Heart right ventricle (tissue), 16 donors: ENCODE data around the gene MAGEA2. TPM values are rescaled to one million over a fixed set of nuclear protein-coding genes. Genes with fewer than 3 reads are reported as not detected.
"Not testable (repeated sequence)": the region's sequence is repeated elsewhere in the genome, so short reads cannot be mapped to it uniquely, and the experiment has no call there.

Experiments used
- ATAC-seq, 8 donors: fragments of 200-7000 bp; cut with Tn5 transposase; one replicate each; pipeline ENCODE4 v1.9.1; 2020; ENCODE audit warnings: mild to moderate bottlenecking in 8 of 8, moderate library complexity in 8 of 8, moderate number of reproducible peaks in 1 of 8
- DNase-seq, 2 donors: peaks; one replicate each; pipeline ENCODE4 v3.0.0-alpha.2; 2020
- H3K27ac ChIP-seq, 10 donors: fragments of 200-600 bp; sonication (generic) in 2 of 10; one replicate each; pipeline versions ENCODE4 v1.5.0 to v1.8.0; 2020 to 2022; ENCODE audit warnings: mild to moderate bottlenecking in 3 of 10
- H3K27me3 ChIP-seq, 7 donors: fragments of 200-600 bp; one replicate each; pipeline ENCODE4 v1.8.0; 2021 to 2022; ENCODE audit warnings: mild to moderate bottlenecking in 2 of 7
- H3K36me3 ChIP-seq, 9 donors: fragments of 200-600 bp; sonication (generic) in 1 of 9; one replicate each; pipeline versions ENCODE4 v1.5.0 to v1.8.0; 2020 to 2022; ENCODE audit warnings: mild to moderate bottlenecking in 2 of 9
- H3K4me1 ChIP-seq, 9 donors: fragments of 200-600 bp; sonication (generic) in 1 of 9; one replicate each; pipeline versions ENCODE4 v1.5.0 to v1.8.0; 2020 to 2022; ENCODE audit warnings: mild to moderate bottlenecking in 4 of 9
- H3K4me3 ChIP-seq, 10 donors: fragments of 200-600 bp; sonication (generic) in 2 of 10; one replicate each; pipeline versions ENCODE4 v1.5.0 to v1.8.0; 2020 to 2022; ENCODE audit warnings: mild to moderate bottlenecking in 7 of 10, moderate library complexity in 2 of 10
- H3K9me3 ChIP-seq, 11 donors: fragments of 200-600 bp in 10 of 11; sonication (generic) in 2 of 11; one replicate each; pipeline versions ENCODE4 v1.5.0 to v1.8.0; 2013 to 2022; ENCODE audit warnings: mild to moderate bottlenecking in 2 of 11, control low read depth in 1 of 11, moderate library complexity in 1 of 11
- WGBS, 2 donors: extraction: QIAGEN DNeasy Blood & Tissue Kit; methylation state at CpG; one replicate each; pipeline ENCODE4 v1.1.7; 2013; ENCODE audit warnings: inconsistent platforms in 1 of 2; 5-methylcytosine and 5-hydroxymethylcytosine counted together
- intact Hi-C, 10 donors: fragments of 100-400 bp; cut with DNase I; formaldehyde crosslinking; loops; one replicate each; pipeline versions ENCODE4 v1.11.1 to v1.14.2; 2022
- long read RNA-seq, 3 donors: library from polyadenylated mRNA; unstranded; transcript quantifications; one replicate each; pipeline ENCODE4 v2.0.0, GENCODE V29; 2020 to 2021
- polyA plus RNA-seq, 2 donors: library from polyadenylated mRNA; stranded (reverse); fragments of 200-250 nt; gene quantifications; one replicate each; pipeline ENCODE4 v1.2.3, GENCODE V29; 2013
- total RNA-seq, 10 donors: library from RNA; stranded (reverse); fragmentation: NEBNext Ultra II Directional in 3 of 10; extraction: Animal tissue kit (Norgen Biotek cat#: 25700) in 3 of 10; gene quantifications; one replicate each; pipeline versions ENCODE4 v1.2.1 to v1.2.4, GENCODE V29; 2021 to 2023
- TF ChIP-seq, protein P1 (sequence below), 9 donors: fragments of 200-600 bp; sonication (generic) in 2 of 9; IDR thresholded peaks; one replicate each; pipeline versions ENCODE4 v1.5.0 to v1.8.0; 2021 to 2022; ENCODE audit warnings: antibody characterized with exemption in 9 of 9, mild to moderate bottlenecking in 5 of 9, moderate library complexity in 1 of 9
- donor health status: Arrhythmogenic right ventricular cardiomyopathy.
- donor health status: ischemic (EF 13 %, LVEDD 7.1; RV severe dilation, severe dysfunction).
- donor health status: healthy with polysubstance abuse.
- donor health status: DM: no; HTN: yes; CAD: no.
- donor health status: DM: no; HTN: no; CAD: no.
- donor health status: ischemic (EF 25% LVEDD 6.9; RV normal size, moderate dysfunction).
- donor health status: ischemic (EF 25% LVEDD 5.7; RV mildly dilated, moderate dysfunction).
- donor health status: healthy.
- donor health status: DM: yes; HTN: yes; CAD: no.
- donor health status: Ischemic cardiomyopathy.
- donor health status: ischemic (EF 35%, LVEDD 5.7; RV mildly dilated, moderate dysfunction).
- donor health status: nonischemic (EF 11% LVEDD 7.7; RV severe dilation, severe dysfunction).
- donor health status: DM: yes; HTN: yes; CAD: no.
- donor health status: PGD.
- donor health status: ischemic (EF 29% LVEDD 5.4; RV normal size, mild dysfunction).
- donor health status: nonischemic (EF 23%, LVEDD 6.1; RV moderate dilation, normal function).

Gene MAGEA2, protein sequence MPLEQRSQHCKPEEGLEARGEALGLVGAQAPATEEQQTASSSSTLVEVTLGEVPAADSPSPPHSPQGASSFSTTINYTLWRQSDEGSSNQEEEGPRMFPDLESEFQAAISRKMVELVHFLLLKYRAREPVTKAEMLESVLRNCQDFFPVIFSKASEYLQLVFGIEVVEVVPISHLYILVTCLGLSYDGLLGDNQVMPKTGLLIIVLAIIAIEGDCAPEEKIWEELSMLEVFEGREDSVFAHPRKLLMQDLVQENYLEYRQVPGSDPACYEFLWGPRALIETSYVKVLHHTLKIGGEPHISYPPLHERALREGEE
- total RNA-seq = not detected
- not detected for polyA plus RNA-seq
- long read RNA-seq, donor 1 = 0 reads
- long read RNA-seq, donor 2 = 0 reads
- long read RNA-seq, donor 3 = 0 reads

DNA sequence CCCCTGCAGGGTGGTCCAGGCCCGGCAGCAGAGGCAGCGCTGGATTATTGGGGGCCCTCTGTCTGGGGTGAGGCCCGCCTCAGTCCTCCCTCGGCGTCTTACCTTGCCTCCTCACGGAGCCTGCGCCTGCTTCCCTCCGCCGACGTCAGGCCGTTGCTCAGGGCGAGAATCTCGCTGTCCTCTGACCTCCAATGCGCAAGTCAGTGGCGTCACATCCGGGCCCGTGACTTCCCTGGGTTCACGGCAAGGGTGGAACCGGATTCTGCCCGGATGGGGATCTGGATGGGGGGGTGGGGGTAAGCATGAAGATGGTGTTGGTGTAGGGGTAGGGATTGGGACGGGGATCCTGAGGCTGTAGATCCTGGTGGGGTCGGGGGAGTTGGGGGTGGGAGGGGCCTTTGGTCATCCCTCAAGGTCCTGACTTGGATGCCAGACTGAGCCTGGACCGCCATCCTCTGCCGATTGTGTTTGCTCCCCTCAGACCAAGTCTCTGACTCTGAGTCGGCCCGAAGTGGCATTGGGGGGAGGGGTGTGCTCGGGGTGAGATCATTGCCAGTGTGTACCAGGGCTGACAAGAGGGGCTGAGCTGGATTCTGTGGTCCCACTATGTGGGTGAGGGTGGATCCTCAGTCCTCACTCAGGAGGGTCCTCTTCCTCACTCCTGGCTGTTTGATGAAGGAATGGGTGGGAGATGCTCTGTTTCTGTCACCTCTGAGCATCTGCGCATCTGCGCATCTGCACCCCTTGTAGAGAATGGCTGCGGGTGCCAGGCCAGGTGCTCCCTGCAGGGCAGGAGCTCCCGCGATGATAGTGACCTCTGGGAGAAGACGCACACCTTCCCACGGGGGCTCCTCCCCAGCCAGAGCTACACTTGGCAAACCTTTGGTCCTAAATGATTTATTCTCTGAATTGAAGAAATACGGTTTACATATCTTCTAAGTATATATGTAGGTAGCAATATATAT, at the start of gene MAGEA2:
Gene MAGEA2, minus strand, starts transcription at position 157 of the 965 bp plus-strand sequence. CDS start 2,479 bp downstream, outside the sequence.
- no CpG with 5 or more reads among the region's 35 CpGs for WGBS, 2 donors
- intact Hi-C loops, H3K4me1 ChIP-seq, ATAC-seq, DNase-seq, H3K9me3 ChIP-seq, H3K36me3 ChIP-seq, H3K27ac ChIP-seq, H3K27me3 ChIP-seq, H3K4me3 ChIP-seq: not testable (repeated sequence)

DNA sequence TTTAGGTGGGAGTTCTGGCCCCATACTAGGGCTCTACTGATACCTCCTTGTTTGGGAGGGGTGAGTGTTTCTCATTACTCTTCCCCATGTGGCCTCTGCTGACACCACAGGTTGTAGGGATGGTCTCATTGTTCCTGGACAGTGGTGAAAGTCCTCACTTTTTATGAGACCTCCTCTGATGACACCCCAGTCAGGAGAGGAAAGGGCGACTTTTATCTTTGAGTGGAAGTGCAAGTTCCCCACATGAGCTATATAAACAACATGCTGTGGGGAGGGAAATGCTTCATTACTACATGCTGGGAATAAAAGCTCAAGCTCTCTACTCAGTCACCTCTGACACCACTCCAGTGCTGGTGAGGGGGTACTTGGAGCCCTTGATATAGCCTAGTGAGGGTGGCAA, 45.3 kb upstream of the MAGEA2 start:
- no peak overlapping the region for H3K27ac ChIP-seq
- DNase-seq (no peak), ATAC-seq (no peak)
- H3K4me3 ChIP-seq = no peak overlapping the region
- H3K36me3 ChIP-seq = no peaks in the 10 kb centered on the region
- WGBS, 2 donors = 69 to 70% methylated on average over 1 of the region's 1 CpG
- no peaks in the 10 kb centered on the region for H3K4me1 ChIP-seq
- TF ChIP-seq, protein P1, sequence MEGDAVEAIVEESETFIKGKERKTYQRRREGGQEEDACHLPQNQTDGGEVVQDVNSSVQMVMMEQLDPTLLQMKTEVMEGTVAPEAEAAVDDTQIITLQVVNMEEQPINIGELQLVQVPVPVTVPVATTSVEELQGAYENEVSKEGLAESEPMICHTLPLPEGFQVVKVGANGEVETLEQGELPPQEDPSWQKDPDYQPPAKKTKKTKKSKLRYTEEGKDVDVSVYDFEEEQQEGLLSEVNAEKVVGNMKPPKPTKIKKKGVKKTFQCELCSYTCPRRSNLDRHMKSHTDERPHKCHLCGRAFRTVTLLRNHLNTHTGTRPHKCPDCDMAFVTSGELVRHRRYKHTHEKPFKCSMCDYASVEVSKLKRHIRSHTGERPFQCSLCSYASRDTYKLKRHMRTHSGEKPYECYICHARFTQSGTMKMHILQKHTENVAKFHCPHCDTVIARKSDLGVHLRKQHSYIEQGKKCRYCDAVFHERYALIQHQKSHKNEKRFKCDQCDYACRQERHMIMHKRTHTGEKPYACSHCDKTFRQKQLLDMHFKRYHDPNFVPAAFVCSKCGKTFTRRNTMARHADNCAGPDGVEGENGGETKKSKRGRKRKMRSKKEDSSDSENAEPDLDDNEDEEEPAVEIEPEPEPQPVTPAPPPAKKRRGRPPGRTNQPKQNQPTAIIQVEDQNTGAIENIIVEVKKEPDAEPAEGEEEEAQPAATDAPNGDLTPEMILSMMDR (IDR thresholded peaks at IDR 0.05) = no peak
- H3K9me3 ChIP-seq = no peaks in the 10 kb centered on the region
- peaks cover 0 to 33% (median 0%) of the 10 kb centered on the region in 7 donors for H3K27me3 ChIP-seq
- intact Hi-C loops = no loop called here

DNA sequence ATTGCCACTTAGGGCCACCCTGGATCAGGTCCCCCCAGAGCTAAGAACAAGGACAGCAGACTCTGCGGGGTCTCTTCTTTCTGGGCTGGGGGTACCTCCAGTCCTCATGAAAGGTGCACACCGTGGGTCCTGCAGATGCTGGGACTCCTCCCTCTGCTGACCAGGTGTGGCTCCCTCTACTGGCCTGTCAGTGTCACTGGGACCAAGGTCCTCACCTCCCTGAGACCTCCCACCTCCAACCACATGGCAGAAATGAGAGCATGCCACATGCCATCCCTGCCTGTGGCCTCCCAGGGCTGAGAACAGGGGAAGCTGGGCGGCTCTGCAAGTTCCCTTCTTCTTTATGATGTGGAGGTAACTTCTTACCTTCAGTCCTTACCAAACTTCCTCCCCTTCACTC, 33.4 kb upstream of the MAGEA2 start:
- H3K4me1 ChIP-seq, H3K36me3 ChIP-seq, H3K9me3 ChIP-seq, intact Hi-C loops, H3K27me3 ChIP-seq, ATAC-seq, H3K4me3 ChIP-seq, DNase-seq, H3K27ac ChIP-seq: not testable (repeated sequence)
- no CpG with 5 or more reads among the region's 3 CpGs for WGBS, 2 donors

DNA sequence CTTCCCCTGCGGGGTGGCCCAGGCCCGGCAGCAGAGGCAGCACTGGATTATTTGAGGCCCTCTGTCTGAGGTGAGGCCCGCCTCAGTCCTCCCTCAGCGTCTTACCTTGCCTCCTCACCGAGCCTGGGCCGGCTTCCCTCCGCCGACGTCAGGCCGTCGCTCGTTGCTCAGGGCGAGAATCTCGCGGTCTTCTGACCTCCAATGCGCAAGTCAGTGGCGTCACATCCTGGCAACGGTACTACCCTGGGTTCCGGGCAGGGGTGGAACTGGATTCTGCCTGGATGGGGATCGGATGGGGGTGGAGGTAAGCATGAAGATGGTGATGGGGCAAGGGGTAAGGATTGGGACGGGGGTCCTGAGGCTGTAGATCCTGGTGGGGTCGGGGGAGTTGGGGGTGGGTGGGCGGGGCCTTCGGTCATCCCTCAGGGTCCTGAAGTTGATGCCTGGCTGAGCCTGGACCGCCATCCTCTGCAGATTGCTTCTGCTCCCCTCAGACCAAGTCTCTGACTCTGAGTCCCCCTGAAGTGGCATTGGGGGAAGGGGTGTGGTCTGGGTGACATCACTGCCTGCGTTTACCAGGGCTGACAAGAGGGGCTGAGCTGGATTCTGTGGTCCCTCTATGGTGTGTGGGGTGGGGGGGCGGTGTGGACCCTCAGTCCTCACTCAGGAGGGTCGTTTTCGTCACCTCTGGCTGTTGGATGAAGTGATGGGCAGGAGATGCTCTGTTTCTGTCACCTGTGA, 16.1 kb upstream of the MAGEA2 start, which contains the start of gene MAGEA6:
Gene MAGEA6, minus strand, starts transcription at position 141 of the 741 bp plus-strand sequence. CDS start 2,039 bp downstream, outside the sequence.
- H3K9me3 ChIP-seq, H3K27ac ChIP-seq, H3K4me3 ChIP-seq, DNase-seq, intact Hi-C loops, ATAC-seq, H3K27me3 ChIP-seq, H3K4me1 ChIP-seq, H3K36me3 ChIP-seq: not testable (repeated sequence)
- WGBS, 2 donors = 81% methylated on average over 2 of the region's 29 CpGs; no CpG with 5 or more reads in 1 of the 2 donors

DNA sequence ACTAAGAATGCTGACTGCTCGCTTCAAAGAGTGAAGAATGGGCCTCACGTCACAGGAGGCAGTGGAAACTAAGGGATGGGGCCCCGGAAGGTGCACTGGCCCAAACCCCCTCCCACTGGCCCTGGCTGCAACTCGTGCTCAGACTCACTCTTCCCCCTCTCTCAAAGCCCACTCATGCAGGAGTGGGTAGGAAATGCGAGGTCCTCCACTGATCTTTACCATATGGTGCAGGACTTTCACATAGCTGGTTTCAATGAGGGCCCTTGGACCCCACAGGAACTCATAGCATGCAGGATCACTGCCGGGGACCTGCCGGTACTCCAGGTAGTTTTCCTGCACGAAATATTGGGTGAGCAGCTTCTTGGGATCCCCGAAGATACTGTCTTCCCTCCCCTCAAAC, 12.9 kb upstream of the MAGEA2 start:
- H3K27me3 ChIP-seq, ATAC-seq, H3K4me3 ChIP-seq, H3K36me3 ChIP-seq, H3K4me1 ChIP-seq, DNase-seq, H3K27ac ChIP-seq, intact Hi-C loops, H3K9me3 ChIP-seq: not testable (repeated sequence)
- 77 to 81% methylated on average over 9 of the region's 9 CpGs for WGBS, 2 donors

DNA sequence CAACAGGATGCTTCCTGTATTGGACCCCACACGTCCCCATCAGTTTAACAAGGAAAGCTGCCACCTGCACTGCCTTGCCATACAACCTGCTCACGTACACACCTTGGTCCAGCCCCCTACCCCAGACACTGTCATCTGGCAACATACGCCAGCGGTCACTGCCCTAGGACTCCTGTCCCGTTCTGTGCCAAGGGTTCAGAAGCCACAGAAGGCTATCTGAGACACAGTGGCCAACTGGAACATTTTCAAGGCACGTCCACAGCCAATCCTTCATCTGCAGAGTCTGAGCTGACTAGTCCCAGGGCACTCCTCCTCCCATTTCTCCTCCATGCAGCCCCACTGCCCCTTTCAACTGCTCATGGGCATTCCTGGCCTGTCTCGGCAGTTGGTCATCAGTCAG, 7.9 kb upstream of the MAGEA2 start:
- intact Hi-C loops, H3K4me3 ChIP-seq, H3K27ac ChIP-seq, H3K9me3 ChIP-seq, DNase-seq, H3K27me3 ChIP-seq, H3K4me1 ChIP-seq, H3K36me3 ChIP-seq: not testable (repeated sequence)
- WGBS, 2 donors = 67 to 87% methylated on average over 3 of the region's 7 CpGs
- peak in 1 of 8 donors; percentile 53 for ATAC-seq

DNA sequence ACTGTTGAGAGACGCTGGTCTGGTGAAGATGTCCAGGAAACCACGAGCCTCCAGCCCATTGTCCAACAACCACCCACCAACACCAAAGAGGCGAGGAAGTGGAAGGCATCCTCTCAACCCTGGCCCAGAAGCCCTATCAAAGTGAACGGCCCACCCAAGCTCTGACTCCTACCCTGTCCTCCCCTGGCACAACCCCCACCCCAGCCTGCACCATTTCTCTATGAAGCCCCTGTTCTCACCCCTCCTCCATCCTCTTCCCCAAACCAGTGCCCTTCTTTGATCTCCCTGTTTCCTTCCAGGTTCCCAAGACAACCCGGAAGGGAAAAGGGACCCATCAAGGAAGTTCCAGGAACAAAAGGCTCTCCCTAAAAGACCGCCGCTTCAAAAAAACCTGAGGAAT, 5.9 kb upstream of the MAGEA2 start:
- not testable (repeated sequence) for ATAC-seq, DNase-seq

DNA sequence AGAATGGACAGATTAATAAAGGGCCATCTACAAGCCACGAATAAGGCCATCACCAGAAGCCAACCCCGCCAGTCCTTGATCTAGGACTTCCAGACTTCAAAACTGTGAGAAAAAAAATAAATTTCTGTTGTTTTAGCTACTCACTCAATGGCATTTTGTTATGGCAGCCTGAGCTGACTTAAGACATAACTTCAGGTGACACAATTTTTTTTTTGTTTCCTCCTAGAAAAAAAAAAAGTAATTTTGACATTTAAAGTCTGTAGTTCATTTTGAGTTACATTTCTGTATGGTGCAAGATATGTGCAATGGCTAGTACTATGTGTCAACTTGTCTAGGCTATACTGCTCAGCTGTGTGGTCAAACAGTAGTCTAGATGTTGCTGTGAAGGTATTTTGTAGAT, 5.3 kb upstream of the MAGEA2 start, which contains the start of gene CSAG3:
Gene CSAG3, plus strand, starts transcription at position 301 of the 400 bp plus-strand sequence.
- DNase-seq, intact Hi-C loops, H3K9me3 ChIP-seq, H3K27me3 ChIP-seq, H3K4me3 ChIP-seq, H3K36me3 ChIP-seq, H3K4me1 ChIP-seq, ATAC-seq, H3K27ac ChIP-seq: not testable (repeated sequence)
- no CpG with 5 or more reads among the region's 2 CpGs for WGBS, 2 donors

More for the DNA sequence above, 5.9 kb upstream of the MAGEA2 start:
- H3K4me1 ChIP-seq, H3K36me3 ChIP-seq, H3K27ac ChIP-seq, H3K27me3 ChIP-seq, H3K9me3 ChIP-seq, intact Hi-C loops, H3K4me3 ChIP-seq: not testable (repeated sequence)
- 57 to 100% methylated on average over 1 to 4 of the region's 7 CpGs for WGBS, 2 donors

DNA sequence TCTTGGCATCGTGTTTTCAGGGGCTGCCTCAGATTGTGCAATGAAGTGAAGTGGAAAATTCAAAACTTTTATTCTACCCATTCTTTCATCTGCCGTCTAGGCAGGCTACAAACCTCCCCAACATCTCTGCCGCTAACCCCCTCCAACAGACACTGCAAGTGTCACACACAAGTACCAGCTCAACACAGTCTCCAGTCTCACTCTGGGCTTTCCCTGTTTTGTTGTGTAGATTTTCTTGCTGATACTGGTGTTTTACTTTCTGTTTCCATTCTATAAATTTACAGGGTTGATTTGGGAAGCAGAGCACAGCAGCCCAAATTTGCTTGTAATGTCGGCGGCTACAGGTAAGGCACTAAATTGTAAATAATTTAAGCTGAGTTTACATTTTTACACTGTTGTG, 1.2 kb upstream of the MAGEA2 start:
- DNase-seq, H3K27ac ChIP-seq, H3K9me3 ChIP-seq, H3K4me1 ChIP-seq, intact Hi-C loops, ATAC-seq, H3K4me3 ChIP-seq, H3K27me3 ChIP-seq, H3K36me3 ChIP-seq: not testable (repeated sequence)
- WGBS, 2 donors = no CpG with 5 or more reads among the region's 5 CpGs
